Measurements from ENCODE around the gene INSYN1. TPM values are rescaled to one million over a fixed set of nuclear protein-coding genes. Genes with fewer than 3 reads are reported as not detected.
"Not testable (repeated sequence)": the region's sequence is repeated elsewhere in the genome, so short reads cannot be mapped to it uniquely, and the experiment has no call there.

Gene INSYN1
- total and polyA plus RNA-seq, 10 of the 15 experiments (the other 5 are each of a cell fraction or from before 2014, with no cell fraction given), result not detected

DNA sequence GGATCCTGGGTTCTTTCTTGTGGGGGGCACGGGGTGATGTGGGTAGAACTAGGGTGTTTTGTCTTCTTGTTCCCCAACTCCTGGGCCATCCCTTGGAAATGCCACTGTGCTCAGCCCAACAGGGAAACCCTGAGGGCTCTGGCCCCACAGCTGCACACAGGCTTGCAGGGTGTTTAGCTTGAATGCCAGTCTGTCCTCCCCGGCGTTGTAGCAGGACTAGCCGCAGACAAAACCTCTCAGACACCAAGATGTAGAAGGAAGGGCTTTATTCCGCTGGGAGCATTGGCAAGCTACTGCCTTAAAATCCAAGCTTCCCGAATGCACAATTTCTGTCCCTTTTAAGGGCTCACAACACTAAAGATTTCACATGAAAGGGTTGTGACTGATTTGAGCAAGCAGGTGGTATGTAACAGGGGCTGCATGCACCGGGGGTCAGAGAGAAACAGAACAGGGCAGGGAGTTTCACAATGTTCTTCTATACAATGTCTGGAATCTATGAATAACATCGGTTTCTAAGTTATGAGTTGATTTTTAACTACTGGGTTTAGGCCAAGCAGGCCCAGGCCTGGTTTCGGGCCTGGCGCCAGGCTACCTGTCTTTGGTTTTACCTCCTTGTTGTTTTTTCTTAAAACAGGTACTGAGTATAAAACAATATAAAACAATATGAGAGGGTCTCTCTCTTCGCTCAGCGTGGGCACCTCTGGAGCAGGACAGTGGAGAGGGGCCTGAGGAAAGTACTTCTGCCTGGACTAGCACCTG, 32.3 kb upstream of the INSYN1 start:
- POLR2A ChIA-PET; in situ Hi-C loops (cut with MboI); H3K27me3 ChIP-seq (replicated peaks in 1 of 2; ENCODE audit: control insufficient read depth in 2 of 2, insufficient read depth in 2 of 2, low read length in 1 of 2); SMC1A ChIA-PET (ENCODE audit: uncharacterized antibody, unreplicated experiment); RAD21 ChIA-PET (ENCODE audit: unreplicated experiment); H3K79me2 ChIP-seq (ENCODE audit: control insufficient read depth, insufficient read depth, low read length); H3K9me3 ChIP-seq (replicated peaks; ENCODE audit: control insufficient read depth, insufficient read depth, low read length); BruUV-seq (replicated peaks); H3K4me2 ChIP-seq (ENCODE audit: control insufficient read depth, insufficient read depth); H2AFZ ChIP-seq (ENCODE audit: control insufficient read depth, low read depth, low read length); DNase-seq (ENCODE audit: low read depth, low spot score); H3K4me3 ChIP-seq; H3K9ac ChIP-seq (ENCODE audit: control insufficient read depth, insufficient read depth, low read length); H3K4me1 ChIP-seq (ENCODE audit: control insufficient read depth, insufficient read depth, low read length); ATAC-seq; H3K27ac ChIP-seq (ENCODE audit: control insufficient read depth, insufficient read depth); intact Hi-C loops (cut with micrococcal nuclease; ENCODE audit: unreplicated experiment); H3K36me3 ChIP-seq (ENCODE audit: control insufficient read depth in 2 of 2, insufficient read depth in 2 of 2, low read length in 1 of 2); H4K20me1 ChIP-seq (ENCODE audit: control insufficient read depth, insufficient read depth); FAIRE-seq; CTCF ChIA-PET: not testable (repeated sequence)
- 32% methylated on average over 12 of the region's 12 CpGs for WGBS (ENCODE audit: insufficient coverage, insufficient replicate concordance, low lambda C conversion rate, missing lambda C conversion rate)

- Histone ChIP-seq H3K79me2 (ENCODE audit: control insufficient read depth, insufficient read depth, low read length) (no peaks in the 10 kb centered on the region), H3K9ac (ENCODE audit: control insufficient read depth, insufficient read depth, low read length) (no peak overlapping the region), H3K4me3 (no peak overlapping the region), H3K27ac (ENCODE audit: control insufficient read depth, insufficient read depth) (no peak overlapping the region), H3K36me3 (ENCODE audit: control insufficient read depth in 2 of 2, insufficient read depth in 2 of 2, low read length in 1 of 2) (no peaks in the 10 kb centered on the region), H3K4me2 (ENCODE audit: control insufficient read depth, insufficient read depth) (no peak overlapping the region), H4K20me1 (ENCODE audit: control insufficient read depth, insufficient read depth) (no peaks in the 10 kb centered on the region), H2AFZ (ENCODE audit: control insufficient read depth, low read depth, low read length) (no peak overlapping the region), H3K4me1 (ENCODE audit: control insufficient read depth, insufficient read depth, low read length) (no peaks in the 10 kb centered on the region), H3K27me3 (replicated peaks in 1 of 2; ENCODE audit: control insufficient read depth in 2 of 2, insufficient read depth in 2 of 2, low read length in 1 of 2) (peaks cover 0 to 1% of the 10 kb centered on the region in 2 experiments; a peak in 2 of 4 replicates), H3K9me3 (replicated peaks; ENCODE audit: control insufficient read depth, insufficient read depth, low read length) (no peaks in the 10 kb centered on the region)
- RAD21 ChIA-PET (ENCODE audit: unreplicated experiment), result no interaction called here
- SMC1A ChIA-PET (ENCODE audit: uncharacterized antibody, unreplicated experiment), result no interaction called here
- DNase-seq (ENCODE audit: low read depth, low spot score), result no peak
- in situ Hi-C loops (cut with MboI), result no loop called here
- TF ChIP-seq POLR2AphosphoS5 (IDR thresholded peaks at IDR 0.05; ENCODE audit: low read length) (no peak), IKZF2 (IDR thresholded peaks at IDR 0.05) (no peak), HDAC2 (IDR thresholded peaks at IDR 0.05) (no peak), EGR1 (IDR thresholded peaks at IDR 0.05; ENCODE audit: borderline replicate concordance in 1 of 2, low read depth in 2 of 2, low read length in 2 of 2) (no peak), WRNIP1 (IDR thresholded peaks at IDR 0.05; ENCODE audit: borderline replicate concordance, low read depth, low read length) (no peak)
- TF ChIP-seq, protein P1, sequence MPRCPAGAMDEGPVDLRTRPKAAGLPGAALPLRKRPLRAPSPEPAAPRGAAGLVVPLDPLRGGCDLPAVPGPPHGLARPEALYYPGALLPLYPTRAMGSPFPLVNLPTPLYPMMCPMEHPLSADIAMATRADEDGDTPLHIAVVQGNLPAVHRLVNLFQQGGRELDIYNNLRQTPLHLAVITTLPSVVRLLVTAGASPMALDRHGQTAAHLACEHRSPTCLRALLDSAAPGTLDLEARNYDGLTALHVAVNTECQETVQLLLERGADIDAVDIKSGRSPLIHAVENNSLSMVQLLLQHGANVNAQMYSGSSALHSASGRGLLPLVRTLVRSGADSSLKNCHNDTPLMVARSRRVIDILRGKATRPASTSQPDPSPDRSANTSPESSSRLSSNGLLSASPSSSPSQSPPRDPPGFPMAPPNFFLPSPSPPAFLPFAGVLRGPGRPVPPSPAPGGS (IDR thresholded peaks at IDR 0.05; ENCODE audit: borderline replicate concordance, insufficient read depth, low read depth, low read length, poor library complexity, severe bottlenecking), result no peak
- WGBS (ENCODE audit: insufficient coverage, insufficient replicate concordance, low lambda C conversion rate, missing lambda C conversion rate), result 4% methylated on average over 3 of the region's 3 CpGs
- BruUV-seq (replicated peaks), result no TSS peak
- FAIRE-seq, result no peak
- POLR2A ChIA-PET, result no interaction called here
- intact Hi-C loops (cut with micrococcal nuclease; ENCODE audit: unreplicated experiment), result no loop called here
- no peak for ATAC-seq
- CTCF ChIA-PET, result no interaction called here
Measured at GRCh38 chr15:73784291-73784690, 31.1 kb upstream of the INSYN1 start.

Data from GM12878 (cell line).